CD8-positive, alpha-beta memory T cell (primary cell): ENCODE measurements around the gene LTF. TPM values are rescaled to one million over a fixed set of nuclear protein-coding genes. Genes with fewer than 3 reads are reported as not detected.

Experiments used
- CTCF ChIA-PET: fragments of 350-600 bp; sonication (Branson Sonifier 250); formaldehyde crosslinking; loops from one replicate; lab custom pipeline; 2021; ENCODE audit warnings: antibody characterized with exemption; lab: Charles Lee
- POLR2A ChIA-PET: fragments of 350-600 bp; sonication (Branson Sonifier 250); formaldehyde crosslinking; loops from one replicate; lab custom pipeline; 2021; ENCODE audit warnings: antibody characterized with exemption; lab: Charles Lee
- DNase-seq, 5 donors: peaks; one replicate each; pipeline versions ENCODE4 v3.0.0 to v3.0.0-alpha.2; 2020 to 2022; ENCODE audit warnings: mixed read lengths in 1 of 5
- H3K27ac ChIP-seq: one replicate; pipeline ENCODE4 v1.7.0; 2013; ENCODE audit warnings: low read depth, mild to moderate bottlenecking, low read length, moderate library complexity
- H3K27me3 ChIP-seq: 2 replicates; pipeline ENCODE4 v1.7.0; 2013; ENCODE audit warnings: low read length, mild to moderate bottlenecking; ENCODE audit not compliant: insufficient read depth, poor library complexity, severe bottlenecking
- H3K36me3 ChIP-seq: 2 replicates; pipeline ENCODE4 v1.7.0; 2013; ENCODE audit warnings: mild to moderate bottlenecking, low read length, moderate library complexity; ENCODE audit not compliant: insufficient read depth
- H3K4me1 ChIP-seq: 2 replicates; pipeline ENCODE4 v1.7.0; 2013; ENCODE audit warnings: mild to moderate bottlenecking, low read length, moderate library complexity; ENCODE audit not compliant: insufficient read depth
- H3K4me3 ChIP-seq: 2 replicates; pipeline ENCODE4 v1.7.0; 2013; ENCODE audit warnings: mild to moderate bottlenecking, low read length
- H3K9me3 ChIP-seq: 2 replicates; pipeline ENCODE4 v1.7.0; 2013; ENCODE audit warnings: mild to moderate bottlenecking, low read length
- H3K27ac Mint-ChIP-seq, 8 donors: one replicate each; pipeline ENCODE4 v1.8.0; 2020 to 2021; ENCODE audit warnings: mixed read lengths in 8 of 8, mild to moderate bottlenecking in 6 of 8, inconsistent platforms in 3 of 8, moderate library complexity in 3 of 8
- H3K27me3 Mint-ChIP-seq, 2 donors: one replicate each; pipeline ENCODE4 v1.8.0; 2020 to 2021; ENCODE audit warnings: mixed read lengths in 2 of 2, mild to moderate bottlenecking in 1 of 2, moderate library complexity in 1 of 2
- H3K36me3 Mint-ChIP-seq, 3 donors: one replicate each; pipeline ENCODE4 v1.8.0; 2020 to 2021; ENCODE audit warnings: mixed read lengths in 3 of 3, inconsistent platforms in 1 of 3, mild to moderate bottlenecking in 1 of 3
- H3K4me1 Mint-ChIP-seq, 3 donors: one replicate each; pipeline ENCODE4 v1.8.0; 2020 to 2021; ENCODE audit warnings: mixed read lengths in 3 of 3, inconsistent platforms in 1 of 3, mild to moderate bottlenecking in 1 of 3
- H3K4me3 Mint-ChIP-seq, 7 donors: one replicate each; pipeline ENCODE4 v1.8.0; 2020 to 2021; ENCODE audit warnings: mixed read lengths in 7 of 7, mild to moderate bottlenecking in 6 of 7, moderate library complexity in 4 of 7, inconsistent platforms in 2 of 7
- H3K9me3 Mint-ChIP-seq, 5 donors: one replicate each; pipeline ENCODE4 v1.8.0; 2020 to 2022; ENCODE audit warnings: mixed read lengths in 5 of 5, mild to moderate bottlenecking in 3 of 5, moderate library complexity in 2 of 5, inconsistent platforms in 1 of 5
- polyA plus RNA-seq: library from polyadenylated mRNA; unstranded; fragments of 300-500 nt; fragmentation: Illumina TruSeq; gene quantifications from one replicate; pipeline ENCODE4 v1.2.3, GENCODE V29; 2021
- total RNA-seq, 2 experiments: library from RNA; stranded (reverse); gene quantifications; one replicate each; pipeline ENCODE4 v1.2.3, GENCODE V29; 2021

LTF gene
- total and polyA plus RNA-seq, 3 experiments from 2014 or later: not detected

- no peak for DNase-seq
- no peaks in the 10 kb centered on the region for H3K36me3 ChIP-seq
- H3K4me1 ChIP-seq: peaks cover 12% of the 10 kb centered on the region
- CTCF ChIA-PET: no interaction called here
- Mint-ChIP-seq H3K27ac (peak overlapping the region in 1 of 8 donors; percentile 69), H3K36me3 (peaks cover 0 to 14% (median 5%) of the 10 kb centered on the region in 3 donors), H3K27me3 (no peaks in the 10 kb centered on the region), H3K4me3 (no peak overlapping the region), H3K9me3 (no peaks in the 10 kb centered on the region), H3K4me1 (peaks cover 34 to 41% (median 36%) of the 10 kb centered on the region in 3 donors)
- POLR2A ChIA-PET: no interaction called here
- H3K9me3 ChIP-seq: no peaks in the 10 kb centered on the region
- no peaks in the 10 kb centered on the region for H3K27me3 ChIP-seq
- H3K4me3 ChIP-seq: no peak overlapping the region
- no peak overlapping the region for H3K27ac ChIP-seq
These were observed 54.0 kb downstream of the LTF start for GRCh38 chr3:46410669-46411068.

DNA sequence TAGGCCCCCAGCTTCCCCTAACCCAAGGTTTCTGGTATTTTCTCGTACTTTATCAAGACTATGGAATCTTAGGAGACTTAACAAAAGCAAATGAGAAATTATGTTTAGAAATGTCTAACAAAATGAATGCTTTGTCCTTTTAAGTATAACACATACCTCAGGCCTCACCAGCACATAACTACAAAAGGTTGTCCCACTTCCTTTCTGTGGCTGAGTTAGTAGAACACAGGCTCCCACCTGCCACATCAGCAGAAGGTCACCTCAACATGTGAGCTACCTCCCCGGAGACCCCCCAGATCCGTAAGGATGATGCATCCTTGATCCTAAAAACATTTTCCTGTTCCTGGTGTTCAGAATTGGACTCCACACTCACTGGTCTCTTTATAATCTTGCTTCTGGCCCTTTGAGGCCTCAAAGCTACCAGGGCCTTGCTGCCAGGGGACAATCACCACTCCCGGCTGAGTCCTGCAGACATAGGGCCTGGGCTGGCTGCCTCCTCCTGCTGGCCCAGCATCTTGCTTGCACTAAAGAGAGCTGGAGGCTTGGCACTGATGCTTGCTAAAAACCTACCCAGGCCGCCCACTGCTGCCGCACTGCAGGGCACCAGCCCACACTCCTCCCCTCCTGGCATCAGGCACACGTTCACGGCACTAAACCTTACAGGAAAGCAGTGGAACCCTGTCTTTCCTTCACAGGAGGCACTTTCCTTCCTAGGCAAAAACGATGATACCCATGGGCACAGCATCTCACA lies 54.8 kb downstream of the LTF start:
- Mint-ChIP-seq H3K27ac (peak overlapping the region in 3 of 8 donors; percentile 27 to 50 (median 29)), H3K36me3 (peaks cover 0 to 14% (median 5%) of the 10 kb centered on the region in 3 donors), H3K4me3 (no peak overlapping the region), H3K4me1 (peaks cover 34 to 39% (median 36%) of the 10 kb centered on the region in 3 donors), H3K9me3 (no peaks in the 10 kb centered on the region), H3K27me3 (no peaks in the 10 kb centered on the region)
- Histone ChIP-seq H3K4me1 (peaks cover 12% of the 10 kb centered on the region), H3K36me3 (no peaks in the 10 kb centered on the region), H3K27ac (no peak overlapping the region), H3K9me3 (no peaks in the 10 kb centered on the region), H3K27me3 (no peaks in the 10 kb centered on the region), H3K4me3 (no peak overlapping the region)
- DNase-seq: no peak
- ChIA-PET CTCF (interaction anchor here (1.9 kb wide), 1 partner anchor 31 kb away, joined by 5 read pairs; no protein-coding TSS in a partner anchor), POLR2A (no interaction called here)

GRCh38 chr3:46408853-46409252 lies 55.9 kb downstream of the LTF start:
- H3K36me3 Mint-ChIP-seq: peaks cover 0 to 14% (median 5%) of the 10 kb centered on the region in 3 donors
- peak overlapping the region in 4 of 8 donors; percentile 4 to 60 (median 56) for H3K27ac Mint-ChIP-seq

GRCh38 chr3:46407970-46408369 lies 56.7 kb downstream of the LTF start:
- Mint-ChIP-seq H3K27ac (peak overlapping the region in 7 of 8 donors; percentile 52 to 98 (median 92)), H3K4me3 (peak overlapping the region in 6 of 7 donors; percentile 84 to 96 (median 88)), H3K27me3 (no peaks in the 10 kb centered on the region), H3K9me3 (peaks cover 0 to under 1% (median 0%) of the 10 kb centered on the region in 5 donors), H3K4me1 (peaks cover 34 to 39% (median 36%) of the 10 kb centered on the region in 3 donors), H3K36me3 (peaks cover 0 to 14% (median 5%) of the 10 kb centered on the region in 3 donors)
- Histone ChIP-seq H3K27me3 (no peaks in the 10 kb centered on the region), H3K4me3 (peak overlapping the region; percentile 57), H3K27ac (peak overlapping the region; percentile 75), H3K9me3 (no peaks in the 10 kb centered on the region), H3K4me1 (peaks cover 12% of the 10 kb centered on the region), H3K36me3 (no peaks in the 10 kb centered on the region)
- POLR2A ChIA-PET: interaction anchor here (1.4 kb wide), 1 partner anchor 37 kb away, joined by 5 read pairs; the partner anchor contains the start of gene CCR5
- CTCF ChIA-PET: interaction anchor here (0.9 to 1.9 kb wide), 5 partner anchors 30 to 224 kb away, joined by 3 to 5 read pairs (median 4); no protein-coding TSS in a partner anchor
- DNase-seq: no peak

More at GRCh38 chr3:46408853-46409252, 55.9 kb downstream of the LTF start:
- Histone ChIP-seq H3K4me3 (no peak overlapping the region), H3K27ac (no peak overlapping the region), H3K9me3 (no peaks in the 10 kb centered on the region), H3K36me3 (no peaks in the 10 kb centered on the region), H3K4me1 (peaks cover 12% of the 10 kb centered on the region), H3K27me3 (no peaks in the 10 kb centered on the region)
- ChIA-PET POLR2A (no interaction called here), CTCF (interaction anchor here (1.0 to 1.9 kb wide), 2 partner anchors 30 to 39 kb away, joined by 4 to 5 read pairs; no protein-coding TSS in a partner anchor)
- Mint-ChIP-seq H3K27me3 (no peaks in the 10 kb centered on the region), H3K4me3 (peak overlapping the region in 4 of 7 donors; percentile 18 to 55 (median 21)), H3K4me1 (peaks cover 34 to 39% (median 36%) of the 10 kb centered on the region in 3 donors), H3K9me3 (no peaks in the 10 kb centered on the region)
- no peak for DNase-seq

GRCh38 chr3:46406788-46407611 lies 57.7 kb downstream of the LTF start, which contains the start of the genes CCR5AS and CCRL2:
CCR5AS (minus strand) TSS chr3:46407066.
CCRL2 (plus strand) TSS chr3:46407259; CDS start chr3:46408080, 821 bp downstream.
- peak within 1 kb of the TSS; percentile 57 for H3K4me3 ChIP-seq

DNA sequence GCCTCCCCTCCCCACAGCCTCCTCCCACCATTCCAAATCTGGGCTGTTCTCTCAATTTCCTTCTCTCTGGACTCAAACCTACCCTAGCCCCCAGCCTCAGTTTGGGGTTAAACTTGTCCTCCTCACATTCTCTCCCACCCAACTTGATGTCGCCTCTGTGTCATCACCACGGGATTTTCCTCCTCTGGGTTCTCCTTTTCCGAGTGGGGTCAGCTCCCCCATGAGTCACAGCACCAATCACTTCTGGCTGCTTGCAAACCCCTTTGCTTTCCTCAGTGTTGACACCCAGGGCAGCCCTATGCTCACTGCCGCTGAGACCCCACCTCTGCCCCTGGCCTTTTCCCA lies 58.3 kb downstream of the LTF start:
- H3K27ac ChIP-seq: peak overlapping the region; percentile 75
- peak overlapping the region; percentile 86 to 98 (median 92) for H3K27ac Mint-ChIP-seq
- ChIA-PET POLR2A (interaction anchor here (1.4 kb wide), 1 partner anchor 35 kb away, joined by 5 read pairs; the partner anchor contains the start of gene CCR5), CTCF (no interaction called here)
- peak overlapping the region; percentile 57 for H3K4me3 ChIP-seq
- DNase-seq: no peak
- peaks cover 34 to 39% (median 36%) of the 10 kb centered on the region in 3 donors for H3K4me1 Mint-ChIP-seq
- no peaks in the 10 kb centered on the region for H3K27me3 ChIP-seq
- no peaks in the 10 kb centered on the region for H3K27me3 Mint-ChIP-seq
- H3K4me1 ChIP-seq: peaks cover 12% of the 10 kb centered on the region
- H3K9me3 Mint-ChIP-seq: peaks cover 0 to 2% (median 0%) of the 10 kb centered on the region in 5 donors
- no peaks in the 10 kb centered on the region for H3K36me3 ChIP-seq
- peaks cover 0 to 14% (median 5%) of the 10 kb centered on the region in 3 donors for H3K36me3 Mint-ChIP-seq
- H3K9me3 ChIP-seq: no peaks in the 10 kb centered on the region
- H3K4me3 Mint-ChIP-seq: peak overlapping the region in 6 of 7 donors; percentile 54 to 96 (median 86)

More at GRCh38 chr3:46406788-46407611, 57.7 kb downstream of the LTF start, which contains the start of the genes CCR5AS and CCRL2:
- peak; percentile 19 to 71 (median 29) for DNase-seq
- Mint-ChIP-seq H3K4me3 (peak within 1 kb of the TSS; percentile 83 to 96 (median 87)), H3K4me1 (peaks cover 34 to 39% (median 36%) of the 10 kb centered on the region in 3 donors), H3K27ac (peak within 1 kb of the TSS; percentile 86 to 98 (median 92)), H3K36me3 (peaks cover 0 to 14% (median 5%) of the 10 kb centered on the region in 3 donors), H3K9me3 (peaks cover 0 to 2% (median 0%) of the 10 kb centered on the region in 5 donors), H3K27me3 (no peaks in the 10 kb centered on the region)
- H3K9me3 ChIP-seq: no peaks in the 10 kb centered on the region
- no peaks in the 10 kb centered on the region for H3K36me3 ChIP-seq
- POLR2A ChIA-PET: interaction anchor here (0.7 to 1.4 kb wide), 2 partner anchors 36 to 495 kb away, joined by 3 to 5 read pairs; partner anchors contain the start of gene CCR5
- peaks cover 12% of the 10 kb centered on the region for H3K4me1 ChIP-seq
- CTCF ChIA-PET: interaction anchor here (0.8 to 1.1 kb wide), 5 partner anchors 37 to 225 kb away, joined by 3 to 5 read pairs (median 3); no protein-coding TSS in a partner anchor
- peak within 1 kb of the TSS; percentile 75 for H3K27ac ChIP-seq
- H3K27me3 ChIP-seq: no peaks in the 10 kb centered on the region

DNA sequence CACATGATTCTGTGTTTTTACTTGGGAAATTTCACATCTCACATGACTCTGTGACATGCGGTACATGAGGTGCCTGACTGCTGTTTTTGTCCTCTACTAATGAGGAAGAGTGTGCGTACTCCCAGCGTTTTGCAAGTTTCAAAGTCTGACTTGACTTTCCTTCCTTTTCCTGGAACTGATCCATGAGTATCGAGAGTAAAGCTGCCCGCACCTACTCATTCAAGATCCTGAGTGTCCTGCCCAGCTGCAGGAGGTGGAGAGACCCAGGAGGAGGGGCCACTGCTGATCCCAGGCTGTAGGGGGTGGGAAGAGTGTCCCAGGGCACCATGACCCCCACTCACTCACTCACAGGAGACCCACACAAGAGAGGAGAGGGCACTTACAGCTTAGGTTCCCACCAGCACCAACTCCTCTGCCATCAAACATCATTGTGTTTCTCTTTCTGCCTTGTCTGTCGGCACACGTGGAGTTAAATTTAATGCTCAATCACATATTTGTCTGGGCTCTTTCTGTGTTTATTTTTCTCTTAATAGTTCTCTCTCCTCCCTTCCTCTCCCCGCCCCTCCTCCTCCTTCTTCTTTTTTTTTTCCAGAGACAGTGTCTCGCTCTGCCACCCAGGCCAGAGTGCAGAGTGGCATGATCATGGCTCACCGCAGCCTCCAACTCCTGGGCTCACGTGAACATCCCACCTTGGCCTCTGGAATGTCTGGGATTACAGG lies 59.2 kb downstream of the LTF start:
- H3K4me3 Mint-ChIP-seq: peak overlapping the region in 1 of 7 donors; percentile 66
- no peaks in the 10 kb centered on the region for H3K27me3 ChIP-seq
- no peak for DNase-seq
- H3K4me3 ChIP-seq: no peak overlapping the region
- H3K27me3 Mint-ChIP-seq: no peaks in the 10 kb centered on the region
- no peaks in the 10 kb centered on the region for H3K9me3 ChIP-seq
- H3K4me1 Mint-ChIP-seq: peaks cover 34 to 39% (median 36%) of the 10 kb centered on the region in 3 donors
- no peaks in the 10 kb centered on the region for H3K36me3 ChIP-seq
- H3K36me3 Mint-ChIP-seq: peaks cover 0 to 14% (median 5%) of the 10 kb centered on the region in 3 donors
- H3K9me3 Mint-ChIP-seq: peaks cover 0 to 2% (median 0%) of the 10 kb centered on the region in 5 donors
- ChIA-PET POLR2A (no interaction called here), CTCF (no interaction called here)
- peaks cover 12% of the 10 kb centered on the region for H3K4me1 ChIP-seq
- peak overlapping the region in 5 of 8 donors; percentile 12 to 95 (median 93) for H3K27ac Mint-ChIP-seq
- peak overlapping the region; percentile 75 for H3K27ac ChIP-seq
